Fibroblast of lung (primary cell): ENCODE measurements around the gene GPR156.

Experiments used
- EZH2 ChIP-seq: IDR thresholded peaks from 2 replicates; pipeline ENCODE4 v1.5.1; 2012; ENCODE audit warnings: low read length, control low read depth, mild to moderate bottlenecking; ENCODE audit errors: missing control alignments
- TF ChIP-seq, protein P1 (sequence below), 2 donors: IDR thresholded peaks in 1 of 2; conservative IDR thresholded peaks in 1 of 2; 1 replicate in 1 of 2; 2 replicates in 1 of 2; pipeline ENCODE4 v1.5.1; 2011 to 2012; ENCODE audit warnings: low read length in 2 of 2, control low read depth in 1 of 2, inconsistent platforms in 1 of 2, low read depth in 1 of 2, mild to moderate bottlenecking in 1 of 2

DNA sequence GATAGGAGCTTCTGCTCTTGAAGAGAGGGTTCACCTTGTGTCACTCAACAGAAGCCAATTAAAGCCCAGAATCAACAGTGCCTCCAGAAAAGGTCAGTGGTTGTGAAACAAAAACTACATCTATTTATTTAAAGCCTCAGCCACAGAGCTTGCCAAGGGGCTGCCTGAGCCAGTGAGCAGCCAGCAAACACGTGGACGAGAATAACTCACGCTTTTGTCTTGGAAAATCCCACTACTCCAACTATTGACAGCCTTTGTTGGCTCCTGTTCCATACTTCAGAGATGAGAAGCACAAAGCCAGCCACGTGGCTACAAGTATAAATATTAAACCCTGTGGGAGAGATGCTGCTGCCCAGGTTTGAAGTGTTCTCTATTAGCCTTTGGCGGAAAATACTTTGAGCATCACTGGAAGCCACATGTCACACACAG is 10.3 kb downstream of the GPR156 start:
- TF ChIP-seq, protein P1, sequence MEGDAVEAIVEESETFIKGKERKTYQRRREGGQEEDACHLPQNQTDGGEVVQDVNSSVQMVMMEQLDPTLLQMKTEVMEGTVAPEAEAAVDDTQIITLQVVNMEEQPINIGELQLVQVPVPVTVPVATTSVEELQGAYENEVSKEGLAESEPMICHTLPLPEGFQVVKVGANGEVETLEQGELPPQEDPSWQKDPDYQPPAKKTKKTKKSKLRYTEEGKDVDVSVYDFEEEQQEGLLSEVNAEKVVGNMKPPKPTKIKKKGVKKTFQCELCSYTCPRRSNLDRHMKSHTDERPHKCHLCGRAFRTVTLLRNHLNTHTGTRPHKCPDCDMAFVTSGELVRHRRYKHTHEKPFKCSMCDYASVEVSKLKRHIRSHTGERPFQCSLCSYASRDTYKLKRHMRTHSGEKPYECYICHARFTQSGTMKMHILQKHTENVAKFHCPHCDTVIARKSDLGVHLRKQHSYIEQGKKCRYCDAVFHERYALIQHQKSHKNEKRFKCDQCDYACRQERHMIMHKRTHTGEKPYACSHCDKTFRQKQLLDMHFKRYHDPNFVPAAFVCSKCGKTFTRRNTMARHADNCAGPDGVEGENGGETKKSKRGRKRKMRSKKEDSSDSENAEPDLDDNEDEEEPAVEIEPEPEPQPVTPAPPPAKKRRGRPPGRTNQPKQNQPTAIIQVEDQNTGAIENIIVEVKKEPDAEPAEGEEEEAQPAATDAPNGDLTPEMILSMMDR (conservative IDR thresholded peaks at IDR 0.05 in 1 of 2, IDR thresholded peaks at IDR 0.05 in 1 of 2; ENCODE audit: low read depth in 1 of 2, low read length in 2 of 2) = no peak
- no peak for TF ChIP-seq EZH2
